Measurements from ENCODE around the gene SELENOO. TPM values are rescaled to one million over a fixed set of nuclear protein-coding genes. Genes with fewer than 3 reads are reported as not detected.

The SELENOO gene
- total and polyA plus RNA-seq, 2 of the 13 experiments (the other 11 are each of a cell fraction or from before 2014, with no cell fraction given): 14.4 to 19.0 TPM

DNA sequence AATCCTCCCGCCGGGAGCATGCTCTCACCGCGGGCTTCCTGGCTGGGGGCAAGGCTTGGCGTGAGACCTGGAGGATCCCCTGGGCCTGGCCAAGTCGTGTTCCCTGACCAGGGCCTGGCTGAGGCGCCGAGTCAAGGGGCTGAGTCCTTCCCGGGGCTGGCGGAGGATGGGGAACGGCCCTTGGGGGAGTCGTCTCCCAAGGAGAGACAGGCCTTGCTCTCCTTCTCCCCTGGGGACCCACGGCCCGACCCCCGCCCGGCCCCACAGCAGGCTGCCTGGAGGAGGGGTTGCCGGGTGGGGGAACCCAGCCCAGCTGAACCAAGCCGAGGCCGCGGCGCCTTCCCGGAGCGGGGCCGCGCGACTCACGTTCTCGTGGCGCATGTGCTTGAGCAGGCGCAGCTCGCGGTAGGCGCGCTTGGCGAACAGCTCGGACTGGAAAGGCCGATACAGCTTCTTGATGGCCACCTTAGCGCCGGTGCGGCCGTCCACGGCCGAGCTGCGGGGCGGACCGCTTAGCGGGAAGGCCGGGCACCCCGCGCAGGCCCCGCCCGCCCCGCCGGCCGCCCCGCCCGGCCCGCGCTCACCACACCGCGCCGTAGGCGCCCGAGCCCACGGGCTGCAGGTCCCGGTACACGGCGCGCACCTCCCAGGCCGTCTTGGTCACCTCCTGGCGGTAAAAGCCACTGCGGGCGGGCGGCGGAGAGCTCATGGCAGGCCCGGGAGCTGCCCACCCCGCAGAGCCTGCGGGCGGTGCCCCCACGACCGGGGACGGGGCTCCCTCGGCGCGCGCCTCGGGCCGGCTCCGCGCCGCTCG lies 60.2 kb downstream of the SELENOO start (continued):
- TF ChIP-seq MED13 (CRISPR knock-in tag; IDR thresholded peaks at IDR 0.05): no peak
- TF ChIP-seq, protein P1, sequence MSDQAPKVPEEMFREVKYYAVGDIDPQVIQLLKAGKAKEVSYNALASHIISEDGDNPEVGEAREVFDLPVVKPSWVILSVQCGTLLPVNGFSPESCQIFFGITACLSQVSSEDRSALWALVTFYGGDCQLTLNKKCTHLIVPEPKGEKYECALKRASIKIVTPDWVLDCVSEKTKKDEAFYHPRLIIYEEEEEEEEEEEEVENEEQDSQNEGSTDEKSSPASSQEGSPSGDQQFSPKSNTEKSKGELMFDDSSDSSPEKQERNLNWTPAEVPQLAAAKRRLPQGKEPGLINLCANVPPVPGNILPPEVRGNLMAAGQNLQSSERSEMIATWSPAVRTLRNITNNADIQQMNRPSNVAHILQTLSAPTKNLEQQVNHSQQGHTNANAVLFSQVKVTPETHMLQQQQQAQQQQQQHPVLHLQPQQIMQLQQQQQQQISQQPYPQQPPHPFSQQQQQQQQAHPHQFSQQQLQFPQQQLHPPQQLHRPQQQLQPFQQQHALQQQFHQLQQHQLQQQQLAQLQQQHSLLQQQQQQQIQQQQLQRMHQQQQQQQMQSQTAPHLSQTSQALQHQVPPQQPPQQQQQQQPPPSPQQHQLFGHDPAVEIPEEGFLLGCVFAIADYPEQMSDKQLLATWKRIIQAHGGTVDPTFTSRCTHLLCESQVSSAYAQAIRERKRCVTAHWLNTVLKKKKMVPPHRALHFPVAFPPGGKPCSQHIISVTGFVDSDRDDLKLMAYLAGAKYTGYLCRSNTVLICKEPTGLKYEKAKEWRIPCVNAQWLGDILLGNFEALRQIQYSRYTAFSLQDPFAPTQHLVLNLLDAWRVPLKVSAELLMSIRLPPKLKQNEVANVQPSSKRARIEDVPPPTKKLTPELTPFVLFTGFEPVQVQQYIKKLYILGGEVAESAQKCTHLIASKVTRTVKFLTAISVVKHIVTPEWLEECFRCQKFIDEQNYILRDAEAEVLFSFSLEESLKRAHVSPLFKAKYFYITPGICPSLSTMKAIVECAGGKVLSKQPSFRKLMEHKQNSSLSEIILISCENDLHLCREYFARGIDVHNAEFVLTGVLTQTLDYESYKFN (CRISPR knock-in tag; conservative IDR thresholded peaks at IDR 0.05): no peak
- TF ChIP-seq MBNL3 (CRISPR knock-in tag; conservative IDR thresholded peaks at IDR 0.05): no peak
- TF ChIP-seq SIN3B (IDR thresholded peaks at IDR 0.05; ENCODE audit: low read length): no peak
- TF ChIP-seq, protein P2, sequence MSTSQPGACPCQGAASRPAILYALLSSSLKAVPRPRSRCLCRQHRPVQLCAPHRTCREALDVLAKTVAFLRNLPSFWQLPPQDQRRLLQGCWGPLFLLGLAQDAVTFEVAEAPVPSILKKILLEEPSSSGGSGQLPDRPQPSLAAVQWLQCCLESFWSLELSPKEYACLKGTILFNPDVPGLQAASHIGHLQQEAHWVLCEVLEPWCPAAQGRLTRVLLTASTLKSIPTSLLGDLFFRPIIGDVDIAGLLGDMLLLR (CRISPR knock-in tag; IDR thresholded peaks at IDR 0.05): no peak
- no peak for TF ChIP-seq ZNF615 (CRISPR knock-in tag; IDR thresholded peaks at IDR 0.05; ENCODE audit: borderline replicate concordance)
- TF ChIP-seq ZNF496 (CRISPR knock-in tag; IDR thresholded peaks at IDR 0.05; ENCODE audit: insufficient replicate concordance): no peak
- TF ChIP-seq SP1 (IDR thresholded peaks at IDR 0.05): no peak
- no peak for TF ChIP-seq SP1 (CRISPR knock-in tag; IDR thresholded peaks at IDR 0.05)
- TF ChIP-seq, protein P3, sequence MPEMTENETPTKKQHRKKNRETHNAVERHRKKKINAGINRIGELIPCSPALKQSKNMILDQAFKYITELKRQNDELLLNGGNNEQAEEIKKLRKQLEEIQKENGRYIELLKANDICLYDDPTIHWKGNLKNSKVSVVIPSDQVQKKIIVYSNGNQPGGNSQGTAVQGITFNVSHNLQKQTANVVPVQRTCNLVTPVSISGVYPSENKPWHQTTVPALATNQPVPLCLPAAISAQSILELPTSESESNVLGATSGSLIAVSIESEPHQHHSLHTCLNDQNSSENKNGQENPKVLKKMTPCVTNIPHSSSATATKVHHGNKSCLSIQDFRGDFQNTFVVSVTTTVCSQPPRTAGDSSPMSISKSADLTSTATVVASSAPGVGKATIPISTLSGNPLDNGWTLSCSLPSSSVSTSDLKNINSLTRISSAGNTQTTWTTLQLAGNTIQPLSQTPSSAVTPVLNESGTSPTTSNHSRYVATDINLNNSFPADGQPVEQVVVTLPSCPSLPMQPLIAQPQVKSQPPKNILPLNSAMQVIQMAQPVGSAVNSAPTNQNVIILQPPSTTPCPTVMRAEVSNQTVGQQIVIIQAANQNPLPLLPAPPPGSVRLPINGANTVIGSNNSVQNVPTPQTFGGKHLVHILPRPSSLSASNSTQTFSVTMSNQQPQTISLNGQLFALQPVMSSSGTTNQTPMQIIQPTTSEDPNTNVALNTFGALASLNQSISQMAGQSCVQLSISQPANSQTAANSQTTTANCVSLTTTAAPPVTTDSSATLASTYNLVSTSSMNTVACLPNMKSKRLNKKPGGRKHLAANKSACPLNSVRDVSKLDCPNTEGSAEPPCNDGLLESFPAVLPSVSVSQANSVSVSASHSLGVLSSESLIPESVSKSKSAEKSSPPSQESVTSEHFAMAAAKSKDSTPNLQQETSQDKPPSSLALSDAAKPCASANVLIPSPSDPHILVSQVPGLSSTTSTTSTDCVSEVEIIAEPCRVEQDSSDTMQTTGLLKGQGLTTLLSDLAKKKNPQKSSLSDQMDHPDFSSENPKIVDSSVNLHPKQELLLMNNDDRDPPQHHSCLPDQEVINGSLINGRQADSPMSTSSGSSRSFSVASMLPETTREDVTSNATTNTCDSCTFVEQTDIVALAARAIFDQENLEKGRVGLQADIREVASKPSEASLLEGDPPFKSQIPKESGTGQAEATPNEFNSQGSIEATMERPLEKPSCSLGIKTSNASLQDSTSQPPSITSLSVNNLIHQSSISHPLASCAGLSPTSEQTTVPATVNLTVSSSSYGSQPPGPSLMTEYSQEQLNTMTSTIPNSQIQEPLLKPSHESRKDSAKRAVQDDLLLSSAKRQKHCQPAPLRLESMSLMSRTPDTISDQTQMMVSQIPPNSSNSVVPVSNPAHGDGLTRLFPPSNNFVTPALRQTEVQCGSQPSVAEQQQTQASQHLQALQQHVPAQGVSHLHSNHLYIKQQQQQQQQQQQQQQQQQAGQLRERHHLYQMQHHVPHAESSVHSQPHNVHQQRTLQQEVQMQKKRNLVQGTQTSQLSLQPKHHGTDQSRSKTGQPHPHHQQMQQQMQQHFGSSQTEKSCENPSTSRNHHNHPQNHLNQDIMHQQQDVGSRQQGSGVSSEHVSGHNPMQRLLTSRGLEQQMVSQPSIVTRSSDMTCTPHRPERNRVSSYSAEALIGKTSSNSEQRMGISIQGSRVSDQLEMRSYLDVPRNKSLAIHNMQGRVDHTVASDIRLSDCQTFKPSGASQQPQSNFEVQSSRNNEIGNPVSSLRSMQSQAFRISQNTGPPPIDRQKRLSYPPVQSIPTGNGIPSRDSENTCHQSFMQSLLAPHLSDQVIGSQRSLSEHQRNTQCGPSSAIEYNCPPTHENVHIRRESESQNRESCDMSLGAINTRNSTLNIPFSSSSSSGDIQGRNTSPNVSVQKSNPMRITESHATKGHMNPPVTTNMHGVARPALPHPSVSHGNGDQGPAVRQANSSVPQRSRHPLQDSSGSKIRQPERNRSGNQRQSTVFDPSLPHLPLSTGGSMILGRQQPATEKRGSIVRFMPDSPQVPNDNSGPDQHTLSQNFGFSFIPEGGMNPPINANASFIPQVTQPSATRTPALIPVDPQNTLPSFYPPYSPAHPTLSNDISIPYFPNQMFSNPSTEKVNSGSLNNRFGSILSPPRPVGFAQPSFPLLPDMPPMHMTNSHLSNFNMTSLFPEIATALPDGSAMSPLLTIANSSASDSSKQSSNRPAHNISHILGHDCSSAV (CRISPR knock-in tag; IDR thresholded peaks at IDR 0.05; ENCODE audit: borderline replicate concordance): no peak
- no peak for TF ChIP-seq NFYB (CRISPR knock-in tag; IDR thresholded peaks at IDR 0.05)
- no peak for TF ChIP-seq MED1 (CRISPR knock-in tag; IDR thresholded peaks at IDR 0.05)
- no peak for TF ChIP-seq MAF1 (CRISPR knock-in tag; IDR thresholded peaks at IDR 0.05; ENCODE audit: borderline replicate concordance)
- TF ChIP-seq, protein P4, sequence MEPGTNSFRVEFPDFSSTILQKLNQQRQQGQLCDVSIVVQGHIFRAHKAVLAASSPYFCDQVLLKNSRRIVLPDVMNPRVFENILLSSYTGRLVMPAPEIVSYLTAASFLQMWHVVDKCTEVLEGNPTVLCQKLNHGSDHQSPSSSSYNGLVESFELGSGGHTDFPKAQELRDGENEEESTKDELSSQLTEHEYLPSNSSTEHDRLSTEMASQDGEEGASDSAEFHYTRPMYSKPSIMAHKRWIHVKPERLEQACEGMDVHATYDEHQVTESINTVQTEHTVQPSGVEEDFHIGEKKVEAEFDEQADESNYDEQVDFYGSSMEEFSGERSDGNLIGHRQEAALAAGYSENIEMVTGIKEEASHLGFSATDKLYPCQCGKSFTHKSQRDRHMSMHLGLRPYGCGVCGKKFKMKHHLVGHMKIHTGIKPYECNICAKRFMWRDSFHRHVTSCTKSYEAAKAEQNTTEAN (CRISPR knock-in tag; conservative IDR thresholded peaks at IDR 0.05): no peak

Data from HepG2 (cell line).